A673 (cell line): ENCODE measurements around the gene TSKU.

Source experiments
- CTCF ChIP-seq: fragments of 300-800, 200-600 bp; sonication (generic); conservative IDR thresholded peaks from 2 replicates; pipeline ENCODE4 v1.5.1; 2017; ENCODE audit warnings: low read depth, mild to moderate bottlenecking, antibody characterized with exemption, low read length, moderate library complexity, mixed read lengths
- EZH2 ChIP-seq: fragments of 200-600 bp; sonication (generic); IDR thresholded peaks from 2 replicates; pipeline ENCODE4 v1.6.1; 2017; ENCODE audit warnings: borderline replicate concordance, low read depth, mild to moderate bottlenecking, mixed read lengths, antibody characterized with exemption, low read length; ENCODE audit not compliant: poor library complexity, severe bottlenecking

- TF ChIP-seq CTCF (no peak), EZH2 (no peak)
These were observed 25.0 kb downstream of the TSKU start for GRCh38 chr11:76808171-76808570.
